Coronary artery (tissue), 2 donors: ENCODE data around the gene GPR65.
A peak's percentile ranks its signal among the peaks of the same experiment; 100 is the strongest.
"Not testable (repeated sequence)": the region's sequence is repeated elsewhere in the genome, so short reads cannot be mapped to it uniquely, and the experiment has no call there.

ENCODE experiments used
- DNase-seq: peaks from one replicate; pipeline ENCODE4 v3.0.0-alpha.2; 2017; ENCODE audit warnings: low spot score
- H3K27ac ChIP-seq, 2 donors: fragments of 200-600 bp; sonication (generic); one replicate each; pipeline ENCODE4 v1.5.1; 2016 to 2019
- H3K4me3 ChIP-seq: fragments of 200-600 bp; sonication (generic); 2 replicates; pipeline ENCODE4 v1.5.1; 2016; ENCODE audit warnings: mild to moderate bottlenecking, moderate library complexity
- CTCF ChIP-seq: fragments of 200-600 bp; sonication (generic); IDR thresholded peaks from one replicate; pipeline ENCODE4 v1.5.1; 2019; ENCODE audit warnings: antibody characterized with exemption

GPR65 gene

GRCh38 chr14:88009486-88009885 lies 4.6 kb downstream of the GPR65 start:
- no peak for TF ChIP-seq CTCF
- Histone ChIP-seq H3K27ac (no peak overlapping the region), H3K4me3 (no peak overlapping the region)
- DNase-seq: no peak

GRCh38 chr14:88010331-88010730 lies 5.4 kb downstream of the GPR65 start:
- H3K27ac ChIP-seq: no peak overlapping the region
- no peak for TF ChIP-seq CTCF
- DNase-seq: no peak
- H3K4me3 ChIP-seq: no peak overlapping the region

GRCh38 chr14:88012495-88012894 lies 7.6 kb downstream of the GPR65 start:
- TF ChIP-seq CTCF: no peak

GRCh38 chr14:88013750-88014349 lies 8.9 kb downstream of the GPR65 start:
- H3K4me3 ChIP-seq: no peak overlapping the region
- TF ChIP-seq CTCF: peak; percentile 94

More at GRCh38 chr14:88012495-88012894, 7.6 kb downstream of the GPR65 start:
- Histone ChIP-seq H3K27ac (no peak overlapping the region), H3K4me3 (no peak overlapping the region)
- DNase-seq: no peak

GRCh38 chr14:88016768-88017167 lies 11.8 kb downstream of the GPR65 start:
- Histone ChIP-seq H3K4me3 (no peak overlapping the region), H3K27ac (no peak overlapping the region)
- DNase-seq: no peak
- TF ChIP-seq CTCF: no peak

More at GRCh38 chr14:88013750-88014349, 8.9 kb downstream of the GPR65 start:
- DNase-seq: no peak
- no peak overlapping the region for H3K27ac ChIP-seq

- DNase-seq: no peak
- H3K27ac ChIP-seq: no peak overlapping the region
- no peak for TF ChIP-seq CTCF
- no peak overlapping the region for H3K4me3 ChIP-seq
Measured at GRCh38 chr14:88017535-88017934, 12.6 kb downstream of the GPR65 start.

- no peak for TF ChIP-seq CTCF
- Histone ChIP-seq H3K4me3 (no peak overlapping the region), H3K27ac (no peak overlapping the region)
- DNase-seq: no peak
Measured at GRCh38 chr14:88023658-88024187, 18.8 kb downstream of the GPR65 start.

- DNase-seq, H3K4me3 ChIP-seq, H3K27ac ChIP-seq: not testable (repeated sequence)
Measured at GRCh38 chr14:88024252-88025086, 19.5 kb downstream of the GPR65 start.
